IMR-90 (cell line): Measurements from ENCODE around the gene CAB39. TPM values are rescaled to one million over a fixed set of nuclear protein-coding genes. Genes with fewer than 3 reads are reported as not detected.

Experiments used
- ATAC-seq: fragments of 200-7000 bp; cut with Tn5 transposase; 2 replicates; pipeline ENCODE4 v1.9.1; 2020; ENCODE audit warnings: low read depth, mild to moderate bottlenecking, moderate library complexity
- BruUV-seq: library from RNA; stranded (reverse); fragments of 400-500 nt; replicated peaks from 2 replicates; lab custom pipeline; 2021; lab: Mats Ljungman, UMichigan
- CTCF ChIA-PET: fragments of 300-600 bp; formaldehyde crosslinking; extraction: SDS; loops from one replicate; lab custom pipeline; 2021; ENCODE audit warnings: antibody characterized with exemption; lab: Yijun Ruan, JAX
- POLR2A ChIA-PET: fragments of 300-600 bp; sonication (Branson Sonifier 250); formaldehyde crosslinking; loops from one replicate; lab custom pipeline; 2022; ENCODE audit warnings: antibody characterized with exemption; ENCODE audit not compliant: unreplicated experiment; lab: Charles Lee
- DNase-seq: peaks from one replicate; pipeline ENCODE4 v3.0.0; 2013
- H2AFZ ChIP-seq: replicated peaks from 2 replicates; pipeline ENCODE3; 2013; ENCODE audit warnings: low read length, mild to moderate bottlenecking; ENCODE audit not compliant: poor library complexity
- H2AK5ac ChIP-seq: 2 replicates; pipeline ENCODE4 v1.6.1; 2013; ENCODE audit warnings: low read depth, low read length, inconsistent platforms
- H2AK9ac ChIP-seq: replicated peaks from 2 replicates; pipeline ENCODE3; 2013; ENCODE audit warnings: mild to moderate bottlenecking, low read depth, low read length, moderate library complexity; ENCODE audit not compliant: poor library complexity
- H2BK120ac ChIP-seq: 2 replicates; pipeline ENCODE4 v1.6.1; 2013; ENCODE audit warnings: low read depth, low read length, inconsistent platforms
- H2BK15ac ChIP-seq: 3 replicates; pipeline ENCODE4 v1.6.1; 2013; ENCODE audit warnings: low read depth, low read length, inconsistent platforms
- H2BK20ac ChIP-seq: 2 replicates; pipeline ENCODE4 v1.6.1; 2013; ENCODE audit warnings: low read depth, mild to moderate bottlenecking, inconsistent platforms, low read length, moderate library complexity
- H2BK5ac ChIP-seq: 2 replicates; pipeline ENCODE4 v1.6.1; 2013; ENCODE audit warnings: mild to moderate bottlenecking, low read depth, low read length, inconsistent platforms; ENCODE audit not compliant: poor library complexity, severe bottlenecking
- H3K14ac ChIP-seq: replicated peaks from 2 replicates; pipeline ENCODE4 v1.6.1; 2013; ENCODE audit warnings: low read depth, low read length, inconsistent platforms
- H3K18ac ChIP-seq: 2 replicates; pipeline ENCODE4 v1.6.1; 2013; ENCODE audit warnings: low read depth, low read length, control low read depth
- H3K23ac ChIP-seq: 2 replicates; pipeline ENCODE4 v1.6.1; 2013; ENCODE audit warnings: low read depth, low read length, inconsistent platforms
- H3K27ac ChIP-seq: 2 replicates; pipeline ENCODE4 v1.5.1; 2013; ENCODE audit warnings: mild to moderate bottlenecking, control low read depth, low read length; ENCODE audit not compliant: insufficient read depth
- H3K27me3 ChIP-seq: 2 replicates; pipeline ENCODE4 v1.6.1; 2013; ENCODE audit warnings: low read length; ENCODE audit not compliant: control insufficient read depth, insufficient read depth
- H3K36me3 ChIP-seq: 2 replicates; pipeline ENCODE4 v1.6.1; 2013; ENCODE audit warnings: low read length, mixed read lengths; ENCODE audit not compliant: control insufficient read depth, insufficient read depth
- H3K4ac ChIP-seq: 2 replicates; pipeline ENCODE4 v1.6.1; 2013; ENCODE audit warnings: low read depth, low read length, inconsistent platforms
- H3K4me1 ChIP-seq: 2 replicates; pipeline ENCODE4 v1.6.1; 2013; ENCODE audit warnings: low read length, mixed read lengths; ENCODE audit not compliant: control insufficient read depth, insufficient read depth
- H3K4me2 ChIP-seq: 2 replicates; pipeline ENCODE4 v1.6.1; 2013; ENCODE audit warnings: low read depth, mild to moderate bottlenecking, control low read depth, low read length, moderate library complexity
- H3K4me3 ChIP-seq: 2 replicates; pipeline ENCODE4 v1.5.1; 2013; ENCODE audit warnings: low read depth, mild to moderate bottlenecking, control low read depth, low read length, moderate library complexity; ENCODE audit not compliant: insufficient read depth
- H3K56ac ChIP-seq: 2 replicates; pipeline ENCODE4 v1.6.1; 2013; ENCODE audit warnings: low read length, inconsistent platforms; ENCODE audit not compliant: insufficient read depth; ENCODE audit errors: extremely low read depth
- H3K79me1 ChIP-seq, 2 experiments: 2 replicates each; pipeline ENCODE4 v1.6.1; 2013; ENCODE audit warnings: low read length in 2 of 2, inconsistent platforms in 1 of 2, low read depth in 1 of 2
- H3K9ac ChIP-seq: 2 replicates; pipeline ENCODE4 v1.6.1; 2013; ENCODE audit warnings: low read depth, low read length, control low read depth
- H3K9me1 ChIP-seq: 2 replicates; pipeline ENCODE4 v1.6.1; 2013; ENCODE audit warnings: low read length, inconsistent platforms; ENCODE audit not compliant: insufficient read depth
- H3K9me3 ChIP-seq: 2 replicates; pipeline ENCODE4 v1.6.1; 2013; ENCODE audit warnings: low read length; ENCODE audit not compliant: control insufficient read depth, insufficient read depth
- H4K20me1 ChIP-seq: 2 replicates; pipeline ENCODE4 v1.6.1; 2013; ENCODE audit warnings: low read length, inconsistent platforms; ENCODE audit not compliant: insufficient read depth
- H4K5ac ChIP-seq: 2 replicates; pipeline ENCODE4 v1.6.1; 2013; ENCODE audit warnings: mild to moderate bottlenecking, low read depth, low read length, control low read depth
- H4K8ac ChIP-seq, 2 experiments: 2 replicates each; pipeline ENCODE4 v1.6.1; 2013; ENCODE audit warnings: low read depth in 2 of 2, low read length in 2 of 2, control low read depth in 1 of 2, inconsistent platforms in 1 of 2
- H4K91ac ChIP-seq: 2 replicates; pipeline ENCODE4 v1.6.1; 2013; ENCODE audit warnings: low read depth, low read length, inconsistent platforms; ENCODE audit not compliant: insufficient read depth
- BHLHE40 ChIP-seq: fragments of 150-350 bp; IDR thresholded peaks from 2 replicates; pipeline ENCODE4 v1.6.1; 2016; ENCODE audit warnings: mild to moderate bottlenecking, low read depth, low read length
- CEBPB ChIP-seq: IDR thresholded peaks from 2 replicates; pipeline ENCODE4 v1.6.1; 2012; ENCODE audit warnings: low read depth, low read length, improper control_type of control experiment
- CHD1 ChIP-seq: IDR thresholded peaks from 2 replicates; pipeline ENCODE4 v1.6.1; 2012; ENCODE audit warnings: low read depth, low read length, improper control_type of control experiment
- FOS ChIP-seq: fragments of 150-350 bp; IDR thresholded peaks from 2 replicates; pipeline ENCODE4 v1.6.1; 2016; ENCODE audit warnings: low read depth, low read length
- RCOR1 ChIP-seq: IDR thresholded peaks from 2 replicates; pipeline ENCODE4 v1.6.1; 2012; ENCODE audit warnings: mild to moderate bottlenecking, low read length, improper control_type of control experiment; ENCODE audit not compliant: insufficient replicate concordance
- WGBS, 2 experiments: methylation state at CpG; one replicate each; pipeline versions ENCODE4 v1.1.5 to v1.1.7; 2013; ENCODE audit warnings: missing lambda C conversion rate in 2 of 2; ENCODE audit not compliant: insufficient read length in 1 of 2; ENCODE audit errors: extremely low coverage in 2 of 2; 5-methylcytosine and 5-hydroxymethylcytosine counted together
- dilution Hi-C: fragments of 300-500 bp; cut with HindIII; formaldehyde crosslinking; loops from one replicate; pipeline ENCODE4 v1.14.3; 2018; ENCODE audit warnings: low sequenced_read_pairs; ENCODE audit not compliant: unreplicated experiment
- in situ Hi-C: fragments of 300-500 bp; cut with MboI; formaldehyde crosslinking; loops from 3 replicates; pipeline ENCODE4 v1.14.3; 2019; ENCODE audit warnings: low sequenced_read_pairs, inconsistent platforms, mixed read lengths
- intact Hi-C: fragments of 100-400 bp; cut with micrococcal nuclease; formaldehyde crosslinking; loops from 2 replicates; pipeline ENCODE4 v1.10.0; 2022
- polyA plus RNA-seq, 3 experiments: library from polyadenylated mRNA; depleted of rRNA; stranded (reverse); fragments of >200 nt; gene quantifications; 2 replicates each; pipeline ENCODE4 v1.2.3, GENCODE V29; 2012; ENCODE audit warnings: low replicate concordance in 1 of 3
- total RNA-seq: library from RNA; depleted of rRNA; stranded (reverse); fragments of >200 nt; gene quantifications from 2 replicates; pipeline ENCODE4 v1.2.3, GENCODE V29; 2012

CAB39 gene
- total and polyA plus RNA-seq, 2 of the 4 experiments (the other 2 are of a cell fraction) = 38.2 to 71.7 TPM

DNA sequence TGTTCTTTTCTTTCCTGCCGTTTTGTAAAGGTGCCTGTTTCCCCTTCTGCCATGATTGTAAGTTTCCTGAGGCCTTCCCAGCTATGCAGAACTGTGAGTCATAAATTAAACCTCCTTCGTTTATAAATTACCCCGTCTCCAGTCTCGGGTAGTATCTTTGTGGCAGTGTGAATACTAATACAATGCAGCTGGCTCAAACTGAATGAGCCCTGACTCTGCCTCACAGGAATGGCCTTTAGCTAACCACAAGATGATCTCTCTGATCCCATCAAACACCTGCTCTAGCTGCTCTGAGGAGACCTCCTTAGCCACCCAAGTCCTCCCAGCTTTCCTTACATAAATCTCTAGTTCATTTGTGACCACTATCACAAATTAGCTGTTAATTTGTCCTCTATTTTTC is 41.5 kb upstream of the CAB39 start:
- TF ChIP-seq CHD1 = no peak
- peak; percentile 16; the same call in 1 of the 2 replicates for TF ChIP-seq BHLHE40
- TF ChIP-seq FOS = peak; percentile 56
- TF ChIP-seq RCOR1 = peak; percentile 98
- no peak for TF ChIP-seq CEBPB
- dilution Hi-C loops = no loop called here
- no peak overlapping the region for H3K4ac ChIP-seq
- 40% methylated on average over 1 of the region's 4 CpGs; no CpG with 5 or more reads in 1 of the 2 experiments for WGBS, 2 experiments
- ATAC-seq (peak; percentile 81), DNase-seq (peak; percentile 93)
- H3K27ac ChIP-seq = no peak overlapping the region
- peaks cover 27% of the 10 kb centered on the region for H3K4me1 ChIP-seq
- H3K9ac ChIP-seq = no peak overlapping the region
- no peaks in the 10 kb centered on the region for H3K36me3 ChIP-seq
- no peaks in the 10 kb centered on the region; the same call in 1 of the 2 replicates for H3K27me3 ChIP-seq
- ChIA-PET CTCF (interaction anchor here (0.7 to 1.5 kb wide), 3 partner anchors 43 to 139 kb away, joined by 3 to 5 read pairs (median 5); no protein-coding TSS in a partner anchor), POLR2A (no interaction called here)
- no peak overlapping the region for H2AK9ac ChIP-seq
- no peak overlapping the region for H4K5ac ChIP-seq
- H3K79me1 ChIP-seq = peaks cover 0 to 5% of the 10 kb centered on the region in 2 experiments; a peak in 1 of 4 replicates
- BruUV-seq = no TSS peak
- H3K23ac ChIP-seq = no peak overlapping the region
- H4K91ac ChIP-seq = no peak overlapping the region
- in situ Hi-C loops = no loop called here
- peaks cover 2% of the 10 kb centered on the region; the same call in 1 of the 2 replicates for H3K9me3 ChIP-seq
- intact Hi-C loops = no loop called here
- no peak overlapping the region for H3K4me2 ChIP-seq
- no peak overlapping the region for H3K14ac ChIP-seq
- peak overlapping the region; percentile 48 for H2AFZ ChIP-seq
- H3K4me3 ChIP-seq = no peak overlapping the region
- H4K8ac ChIP-seq = 0 out of 4 replicates have a peak overlapping the region, but pooled peaks of 1 of the 2 experiments have one; percentile 26
- no peak overlapping the region for H2AK5ac ChIP-seq
- H2BK20ac ChIP-seq = no peak overlapping the region
- 0 out of 2 replicates have a peak overlapping the region, but pooled peaks have one; percentile 9 for H2BK120ac ChIP-seq
- no peak overlapping the region for H3K56ac ChIP-seq
- H4K20me1 ChIP-seq = no peaks in the 10 kb centered on the region
- no peak overlapping the region; the same call in 1 of the 2 replicates for H3K18ac ChIP-seq
- H2BK5ac ChIP-seq = peak overlapping the region; percentile 3
- H2BK15ac ChIP-seq = no peak overlapping the region
- peaks cover 19% of the 10 kb centered on the region for H3K9me1 ChIP-seq
